Activated naive CD8-positive, alpha-beta T cell (primary cell): ENCODE data around the gene BIN2.

Experiments used
- H3K27ac Mint-ChIP-seq: one replicate; pipeline ENCODE4 v1.8.0; 2021; ENCODE audit warnings: mixed read lengths
- H3K27me3 Mint-ChIP-seq: one replicate; pipeline ENCODE4 v1.8.0; 2021; ENCODE audit warnings: mixed read lengths
- H3K36me3 Mint-ChIP-seq: one replicate; pipeline ENCODE4 v1.8.0; 2021; ENCODE audit warnings: mixed read lengths
- H3K4me1 Mint-ChIP-seq: one replicate; pipeline ENCODE4 v1.8.0; 2021; ENCODE audit warnings: low read depth, mixed read lengths
- H3K4me3 Mint-ChIP-seq: one replicate; pipeline ENCODE4 v1.8.0; 2021; ENCODE audit warnings: mild to moderate bottlenecking, mixed read lengths
- H3K9me3 Mint-ChIP-seq: one replicate; pipeline ENCODE4 v1.8.0; 2021; ENCODE audit warnings: low read depth, mixed read lengths

BIN2 gene

DNA sequence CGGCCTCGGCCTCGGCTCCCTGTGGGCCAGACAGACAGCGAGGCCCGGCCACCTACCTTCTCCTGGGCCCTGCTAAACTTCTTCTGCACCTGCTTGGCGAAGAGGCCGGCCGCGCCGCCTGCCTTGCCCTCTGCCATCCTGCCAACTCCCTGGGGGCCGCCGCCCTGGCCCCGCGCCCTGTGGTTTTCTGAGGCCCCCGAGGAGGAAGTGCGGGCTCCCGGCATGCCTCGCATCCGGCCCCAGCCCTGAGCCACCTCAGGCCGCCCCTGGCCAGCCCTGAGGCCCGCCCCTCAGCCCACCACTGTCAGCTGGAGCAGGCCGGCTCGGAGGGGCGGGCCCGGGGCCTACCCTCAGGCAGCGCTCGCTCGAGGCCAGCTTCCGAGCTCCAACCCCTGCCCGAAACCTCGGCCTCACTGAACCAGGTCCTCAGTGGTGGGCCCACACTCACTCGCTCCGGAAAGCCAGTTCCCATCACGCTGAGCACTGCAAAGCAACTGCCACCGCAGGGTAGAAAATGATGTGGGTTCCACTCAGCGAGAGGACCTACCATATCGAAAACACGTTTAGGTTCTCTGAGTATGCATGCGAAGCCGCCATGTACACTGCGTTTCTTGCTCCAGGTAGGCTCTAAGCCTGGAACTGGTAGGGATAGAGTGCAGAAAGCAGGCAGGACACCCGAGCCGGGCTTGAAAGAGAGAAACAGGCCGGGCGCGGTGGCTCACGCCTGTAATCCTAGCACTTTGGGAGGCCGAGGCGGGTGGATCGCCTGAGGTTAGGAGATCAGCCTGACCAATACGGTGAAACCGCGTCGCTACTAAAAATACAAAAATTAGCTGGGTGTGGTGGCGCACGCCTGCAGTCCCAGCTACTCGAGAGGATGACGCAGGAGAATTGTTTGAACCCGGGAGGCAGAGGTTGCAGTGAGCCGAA lies at the start of gene BIN2:
BIN2 (minus strand) TSS at position 209 of the 930 bp plus-strand sequence; CDS start at position 137, 72 bp downstream.
- Mint-ChIP-seq H3K27me3 (no peaks in the 10 kb centered on the region), H3K4me1 (peaks cover 79% of the 10 kb centered on the region), H3K36me3 (peaks cover 3% of the 10 kb centered on the region), H3K9me3 (no peaks in the 10 kb centered on the region), H3K27ac (peak within 1 kb of the TSS; percentile 94), H3K4me3 (peak within 1 kb of the TSS; percentile 93)

- Mint-ChIP-seq H3K36me3 (peaks cover 32% of the 10 kb centered on the region), H3K4me3 (no peak overlapping the region), H3K9me3 (no peaks in the 10 kb centered on the region), H3K4me1 (peaks cover 50% of the 10 kb centered on the region), H3K27me3 (no peaks in the 10 kb centered on the region), H3K27ac (no peak overlapping the region)
These were observed 49.2 kb upstream of the BIN2 start for GRCh38 chr12:51373187-51373586.

DNA sequence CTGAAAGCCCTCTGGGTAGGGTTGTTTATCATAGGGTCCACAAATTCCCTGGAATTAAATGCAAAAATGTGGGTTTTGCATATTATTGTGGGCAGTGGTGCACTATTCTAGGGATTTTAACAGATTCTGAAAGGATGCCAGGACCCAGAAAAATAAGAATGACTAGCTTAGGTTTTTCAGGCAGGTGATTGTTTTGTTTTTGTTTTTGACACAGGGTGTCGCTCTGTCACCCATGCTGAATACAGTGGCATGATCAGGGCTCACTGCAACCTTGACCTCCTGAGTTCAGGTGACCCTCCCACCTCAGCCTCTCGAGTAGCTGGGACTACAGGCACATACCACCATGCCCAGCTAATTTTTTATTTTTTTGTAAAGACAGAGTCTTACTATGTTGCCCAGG lies 48.0 kb upstream of the BIN2 start:
- Mint-ChIP-seq H3K4me1 (peaks cover 52% of the 10 kb centered on the region), H3K27me3 (no peaks in the 10 kb centered on the region), H3K27ac (no peak overlapping the region), H3K36me3 (peaks cover 24% of the 10 kb centered on the region), H3K4me3 (no peak overlapping the region), H3K9me3 (no peaks in the 10 kb centered on the region)

DNA sequence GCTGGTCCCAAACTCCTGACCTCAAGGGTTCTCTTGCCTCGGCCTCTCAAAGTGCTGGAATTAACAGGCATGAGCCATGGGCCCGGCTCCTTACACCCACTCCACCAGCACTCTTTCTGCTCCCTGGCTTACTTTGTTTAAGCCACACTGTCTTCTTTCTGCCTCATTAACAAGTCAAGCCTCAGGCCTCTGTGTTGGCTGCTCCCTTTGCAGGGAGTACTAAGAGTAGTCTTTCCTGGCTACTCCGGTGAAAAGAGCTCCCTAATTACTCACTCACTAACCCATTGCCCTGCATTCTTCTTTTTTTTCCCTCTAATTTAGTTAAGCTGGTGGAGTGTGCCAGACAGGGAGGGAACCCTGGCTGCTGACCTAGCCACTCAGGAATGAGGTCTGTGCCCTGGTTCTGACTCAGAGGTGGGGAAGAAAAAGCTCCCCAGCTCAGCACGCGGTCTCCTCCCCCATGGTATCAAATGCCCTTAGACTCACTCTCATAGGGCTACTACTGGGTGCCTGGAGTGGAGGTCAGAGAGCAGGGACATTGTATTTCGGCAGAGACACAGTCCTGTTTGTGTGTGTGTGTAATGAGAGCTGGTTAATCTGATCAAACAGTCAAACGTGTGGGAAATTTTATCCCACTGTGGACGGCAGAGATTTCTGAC lies 47.5 kb upstream of the BIN2 start:
- peaks cover 24% of the 10 kb centered on the region for H3K36me3 Mint-ChIP-seq
- H3K9me3 Mint-ChIP-seq: no peaks in the 10 kb centered on the region
- H3K27ac Mint-ChIP-seq: peak overlapping the region; percentile 50
- no peaks in the 10 kb centered on the region for H3K27me3 Mint-ChIP-seq
- no peak overlapping the region for H3K4me3 Mint-ChIP-seq
- H3K4me1 Mint-ChIP-seq: peaks cover 52% of the 10 kb centered on the region

DNA sequence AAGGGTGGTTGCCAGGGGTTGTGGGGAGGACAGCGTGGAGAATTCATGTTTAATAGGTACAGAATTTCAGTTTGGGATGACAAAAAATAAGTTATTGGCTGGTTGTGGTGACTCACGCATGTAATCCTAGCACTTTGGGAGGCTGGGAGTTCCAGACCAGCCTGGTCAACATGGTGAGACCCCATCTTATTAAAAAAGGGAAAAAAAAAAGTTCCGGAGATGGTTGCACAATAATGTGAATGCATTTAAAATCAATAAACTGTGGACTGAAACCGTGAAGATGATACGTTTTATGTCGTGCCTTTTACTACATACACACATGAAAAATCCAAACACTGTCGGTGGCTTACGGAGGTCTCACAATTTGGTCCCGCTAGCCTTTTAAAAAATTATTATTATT lies 46.7 kb upstream of the BIN2 start:
- Mint-ChIP-seq H3K27ac (no peak overlapping the region), H3K4me3 (no peak overlapping the region), H3K9me3 (no peaks in the 10 kb centered on the region), H3K36me3 (peaks cover 24% of the 10 kb centered on the region), H3K27me3 (no peaks in the 10 kb centered on the region), H3K4me1 (peaks cover 52% of the 10 kb centered on the region)

- H3K4me3 Mint-ChIP-seq: peak overlapping the region; percentile 79
- no peaks in the 10 kb centered on the region for H3K9me3 Mint-ChIP-seq
- H3K27me3 Mint-ChIP-seq: no peaks in the 10 kb centered on the region
- peaks cover 20% of the 10 kb centered on the region for H3K36me3 Mint-ChIP-seq
- H3K4me1 Mint-ChIP-seq: peaks cover 50% of the 10 kb centered on the region
- H3K27ac Mint-ChIP-seq: peak overlapping the region; percentile 87
These were observed 45.6 kb upstream of the BIN2 start for GRCh38 chr12:51369581-51369980.

DNA sequence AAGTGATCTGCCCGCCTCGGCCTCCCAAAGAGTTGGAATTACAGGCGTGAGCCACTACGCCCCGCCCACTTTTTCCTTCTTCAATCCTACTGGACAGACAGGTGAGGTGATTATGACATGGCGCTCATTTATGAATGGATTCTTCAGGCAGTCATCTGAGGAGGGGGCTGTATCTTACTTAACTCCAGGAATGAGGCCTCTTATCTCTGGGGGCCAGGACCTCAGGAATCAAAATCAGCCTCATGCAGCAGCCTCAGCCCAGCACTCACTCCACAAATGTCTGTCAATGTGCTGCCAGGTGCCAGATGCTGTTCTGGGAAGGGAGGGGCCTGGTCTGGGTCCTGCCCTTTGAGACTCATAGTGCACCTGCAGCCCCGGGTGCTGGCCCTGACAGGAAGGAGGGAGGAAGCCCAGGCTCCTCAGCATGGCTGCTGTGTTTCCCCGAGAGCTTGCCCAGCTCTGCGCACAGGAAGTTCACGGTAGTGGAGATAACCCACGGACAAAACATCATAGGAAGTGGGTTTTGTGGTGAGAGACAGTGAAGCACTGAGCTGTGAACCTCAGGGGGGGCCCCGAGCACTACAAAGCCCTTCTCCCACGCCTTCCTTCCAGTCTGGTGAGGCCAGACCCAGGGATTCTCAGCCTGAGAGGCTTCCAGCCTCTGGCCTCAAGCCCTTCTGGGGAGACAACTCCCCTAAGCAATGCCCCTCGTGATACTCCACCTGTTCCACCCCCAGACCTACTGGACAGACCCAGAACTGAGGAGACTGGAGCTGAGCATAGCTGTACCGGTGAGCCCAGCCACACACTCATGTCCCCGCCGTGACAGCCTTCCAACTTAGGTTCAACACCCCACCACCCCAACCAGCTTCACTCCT lies 44.9 kb upstream of the BIN2 start:
- Mint-ChIP-seq H3K4me3 (peak overlapping the region; percentile 79), H3K27me3 (no peaks in the 10 kb centered on the region), H3K9me3 (no peaks in the 10 kb centered on the region), H3K4me1 (peaks cover 50% of the 10 kb centered on the region), H3K27ac (peak overlapping the region; percentile 87), H3K36me3 (peaks cover 20% of the 10 kb centered on the region)

GRCh38 chr12:51365276-51365675 lies 41.3 kb upstream of the BIN2 start:
- no peak overlapping the region for H3K4me3 Mint-ChIP-seq
- no peaks in the 10 kb centered on the region for H3K9me3 Mint-ChIP-seq
- no peaks in the 10 kb centered on the region for H3K27me3 Mint-ChIP-seq
- peaks cover 30% of the 10 kb centered on the region for H3K4me1 Mint-ChIP-seq
- H3K36me3 Mint-ChIP-seq: peaks cover 14% of the 10 kb centered on the region
- H3K27ac Mint-ChIP-seq: no peak overlapping the region

GRCh38 chr12:51364001-51364400 lies 40.0 kb upstream of the BIN2 start:
- no peak overlapping the region for H3K4me3 Mint-ChIP-seq
- H3K4me1 Mint-ChIP-seq: peaks cover 17% of the 10 kb centered on the region
- H3K9me3 Mint-ChIP-seq: no peaks in the 10 kb centered on the region
- H3K36me3 Mint-ChIP-seq: peaks cover 14% of the 10 kb centered on the region
- H3K27me3 Mint-ChIP-seq: no peaks in the 10 kb centered on the region
- H3K27ac Mint-ChIP-seq: no peak overlapping the region

DNA sequence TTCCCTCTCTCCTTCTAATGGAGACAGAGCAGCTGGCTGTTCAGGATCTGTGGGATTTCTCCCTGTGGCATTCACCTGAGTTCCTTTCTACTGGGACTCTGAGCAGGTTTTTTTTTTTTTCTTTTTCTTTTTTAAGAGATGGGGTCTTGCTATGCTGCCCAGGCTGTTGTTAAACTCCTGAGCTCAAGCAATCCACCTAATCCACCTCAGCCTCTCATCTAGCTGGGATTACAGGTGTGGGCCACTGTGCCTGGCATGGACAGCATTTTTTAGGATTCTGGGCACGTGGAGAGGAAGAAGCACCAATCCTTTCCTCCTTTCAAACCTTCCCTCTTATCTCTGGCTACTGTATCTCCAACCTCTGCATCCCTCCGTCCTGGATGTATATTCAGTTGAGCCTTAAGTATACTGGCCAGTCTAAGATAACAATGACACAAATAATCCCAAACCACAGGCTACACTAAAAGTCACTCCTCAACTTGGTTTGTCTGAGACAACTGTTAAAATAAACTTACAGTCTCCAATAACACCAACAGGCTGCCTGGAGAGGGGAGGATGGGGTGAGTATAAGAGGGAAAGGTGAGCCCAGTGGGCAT lies 38.9 kb upstream of the BIN2 start:
- Mint-ChIP-seq H3K36me3 (peaks cover 19% of the 10 kb centered on the region), H3K27me3 (no peaks in the 10 kb centered on the region), H3K4me3 (no peak overlapping the region), H3K27ac (no peak overlapping the region), H3K9me3 (no peaks in the 10 kb centered on the region), H3K4me1 (peaks cover 7% of the 10 kb centered on the region)

GRCh38 chr12:51362307-51362706 lies 38.3 kb upstream of the BIN2 start:
- H3K36me3 Mint-ChIP-seq: peaks cover 20% of the 10 kb centered on the region
- no peak overlapping the region for H3K4me3 Mint-ChIP-seq
- no peak overlapping the region for H3K27ac Mint-ChIP-seq
- H3K4me1 Mint-ChIP-seq: peaks cover 2% of the 10 kb centered on the region
- H3K27me3 Mint-ChIP-seq: no peaks in the 10 kb centered on the region
- H3K9me3 Mint-ChIP-seq: no peaks in the 10 kb centered on the region

DNA sequence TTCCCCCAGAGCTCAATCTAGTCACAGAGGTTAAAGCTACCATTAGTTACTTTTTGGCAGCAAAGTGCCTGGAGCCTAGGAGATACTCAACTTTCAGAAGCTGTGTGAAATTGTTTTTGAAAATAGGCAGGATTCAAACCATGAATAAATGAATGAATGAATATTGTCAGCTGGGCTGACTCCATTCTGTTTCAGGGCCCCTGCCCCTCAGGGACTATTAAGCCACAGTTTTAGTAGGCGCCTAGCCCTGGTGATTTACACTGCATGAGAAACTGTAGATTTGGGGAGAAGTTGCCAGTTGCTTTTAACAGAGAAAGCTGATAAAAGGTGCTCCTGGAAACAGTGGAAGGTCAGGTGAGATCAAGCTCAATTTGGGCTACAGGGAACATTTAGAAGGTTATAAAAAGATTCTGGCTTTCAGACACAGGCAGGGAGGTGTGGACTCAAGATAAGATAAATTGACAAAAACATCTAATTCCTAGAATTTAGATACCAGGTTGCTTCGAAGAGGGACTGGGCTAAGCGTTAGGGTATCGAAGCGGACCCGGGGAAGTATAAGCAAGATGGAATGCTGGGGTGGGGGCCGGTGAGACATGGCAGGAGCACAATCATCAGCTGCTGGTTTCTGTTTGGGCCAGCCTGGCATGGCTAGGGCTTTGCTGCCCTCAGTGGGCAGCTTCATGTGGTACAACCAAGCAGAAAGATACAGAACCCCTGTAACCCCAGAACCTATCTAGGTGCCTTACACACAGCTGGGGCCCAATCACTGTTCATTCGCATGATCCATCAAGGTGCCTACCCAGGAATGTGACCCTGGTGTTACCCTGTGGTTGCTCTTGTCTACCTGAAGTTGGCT lies 37.4 kb upstream of the BIN2 start:
- Mint-ChIP-seq H3K27me3 (no peaks in the 10 kb centered on the region), H3K4me3 (no peak overlapping the region), H3K9me3 (no peaks in the 10 kb centered on the region), H3K4me1 (peaks cover 2% of the 10 kb centered on the region), H3K36me3 (peaks cover 25% of the 10 kb centered on the region), H3K27ac (no peak overlapping the region)

GRCh38 chr12:51360315-51360714 lies 36.3 kb upstream of the BIN2 start:
- no peak overlapping the region for H3K4me3 Mint-ChIP-seq
- no peaks in the 10 kb centered on the region for H3K9me3 Mint-ChIP-seq
- H3K36me3 Mint-ChIP-seq: peaks cover 25% of the 10 kb centered on the region
- H3K4me1 Mint-ChIP-seq: peaks cover 2% of the 10 kb centered on the region
- no peaks in the 10 kb centered on the region for H3K27me3 Mint-ChIP-seq
- no peak overlapping the region for H3K27ac Mint-ChIP-seq

GRCh38 chr12:51359851-51360250 lies 35.9 kb upstream of the BIN2 start:
- H3K4me3 Mint-ChIP-seq: no peak overlapping the region
- no peak overlapping the region for H3K27ac Mint-ChIP-seq
- H3K36me3 Mint-ChIP-seq: peaks cover 25% of the 10 kb centered on the region
- H3K27me3 Mint-ChIP-seq: no peaks in the 10 kb centered on the region
- peaks cover 2% of the 10 kb centered on the region for H3K4me1 Mint-ChIP-seq
- no peaks in the 10 kb centered on the region for H3K9me3 Mint-ChIP-seq
